Gastroesophageal sphincter (tissue), 4 donors: ENCODE data around the gene NUDT14. TPM values are rescaled to one million over a fixed set of nuclear protein-coding genes. Genes with fewer than 3 reads are reported as not detected.

Experiments
- ATAC-seq: fragments of 150-250 bp; one replicate; pipeline ENCODE4 v1.9.1; 2016; ENCODE audit warnings: mild to moderate bottlenecking, moderate library complexity
- H3K27ac ChIP-seq, 4 donors: fragments of 200-600 bp; sonication (generic) in 3 of 4; 1 replicate in 3 of 4; 2 replicates in 1 of 4; pipeline ENCODE4 v1.5.1; 2016 to 2019
- H3K27me3 ChIP-seq: fragments of 200-600 bp; sonication (generic); one replicate; pipeline ENCODE4 v1.5.1; 2019
- H3K36me3 ChIP-seq, 2 donors: fragments of 200-600 bp; sonication (generic); one replicate each; pipeline ENCODE4 v1.5.1; 2019; ENCODE audit warnings: control low read depth in 1 of 2
- H3K4me1 ChIP-seq, 3 donors: fragments of 200-600 bp; sonication (generic); 1 replicate in 2 of 3; 2 replicates in 1 of 3; pipeline ENCODE4 v1.5.1; 2016 to 2019; ENCODE audit warnings: control low read depth in 2 of 3
- H3K4me3 ChIP-seq, 2 donors: fragments of 200-600 bp; sonication (generic); one replicate each; pipeline ENCODE4 v1.5.1; 2019; ENCODE audit warnings: mild to moderate bottlenecking in 1 of 2, moderate library complexity in 1 of 2
- H3K9me3 ChIP-seq, 3 donors: fragments of 200-600 bp; sonication (generic); one replicate each; pipeline ENCODE4 v1.5.1; 2017 to 2019; ENCODE audit warnings: control low read depth in 2 of 3
- EP300 ChIP-seq: sonication (generic); formaldehyde crosslinking; IDR thresholded peaks from one replicate; pipeline ENCODE4 v1.6.1; 2017; ENCODE audit warnings: antibody characterized with exemption, mild to moderate bottlenecking
- POLR2A ChIP-seq, 2 donors: fragments of 450-650 bp; IDR thresholded peaks; one replicate each; pipeline ENCODE4 v1.6.1; 2017; ENCODE audit warnings: antibody characterized with exemption in 2 of 2, mild to moderate bottlenecking in 2 of 2, moderate library complexity in 1 of 2
- POLR2AphosphoS5 ChIP-seq: sonication (generic); formaldehyde crosslinking; IDR thresholded peaks from one replicate; pipeline ENCODE4 v1.6.1; 2017; ENCODE audit warnings: antibody characterized with exemption
- WGBS, 2 donors: methylation state at CpG; one replicate each; pipeline ENCODE4 v1.1.5; 2018; ENCODE audit warnings: low coverage in 1 of 2; 5-methylcytosine and 5-hydroxymethylcytosine counted together
- total RNA-seq, 4 donors: library from RNA; depleted of rRNA; stranded (reverse); fragments of >200 nt; gene quantifications; one replicate each; pipeline ENCODE4 v1.1.0, GENCODE V29; 2016
- TF ChIP-seq, protein P1 (sequence below), 4 experiments: fragments of 200-600 bp in 2 of 4; fragments of 450-650 bp in 2 of 4; sonication (generic) in 1 of 4; IDR thresholded peaks; one replicate each; pipeline ENCODE4 v1.5.1; 2017 to 2019; ENCODE audit warnings: antibody characterized with exemption in 4 of 4, mild to moderate bottlenecking in 2 of 4, moderate library complexity in 2 of 4

Gene NUDT14
- total RNA-seq, 4 donors from 2014 or later, result 3.4 to 8.4 (median 4.6) TPM

DNA sequence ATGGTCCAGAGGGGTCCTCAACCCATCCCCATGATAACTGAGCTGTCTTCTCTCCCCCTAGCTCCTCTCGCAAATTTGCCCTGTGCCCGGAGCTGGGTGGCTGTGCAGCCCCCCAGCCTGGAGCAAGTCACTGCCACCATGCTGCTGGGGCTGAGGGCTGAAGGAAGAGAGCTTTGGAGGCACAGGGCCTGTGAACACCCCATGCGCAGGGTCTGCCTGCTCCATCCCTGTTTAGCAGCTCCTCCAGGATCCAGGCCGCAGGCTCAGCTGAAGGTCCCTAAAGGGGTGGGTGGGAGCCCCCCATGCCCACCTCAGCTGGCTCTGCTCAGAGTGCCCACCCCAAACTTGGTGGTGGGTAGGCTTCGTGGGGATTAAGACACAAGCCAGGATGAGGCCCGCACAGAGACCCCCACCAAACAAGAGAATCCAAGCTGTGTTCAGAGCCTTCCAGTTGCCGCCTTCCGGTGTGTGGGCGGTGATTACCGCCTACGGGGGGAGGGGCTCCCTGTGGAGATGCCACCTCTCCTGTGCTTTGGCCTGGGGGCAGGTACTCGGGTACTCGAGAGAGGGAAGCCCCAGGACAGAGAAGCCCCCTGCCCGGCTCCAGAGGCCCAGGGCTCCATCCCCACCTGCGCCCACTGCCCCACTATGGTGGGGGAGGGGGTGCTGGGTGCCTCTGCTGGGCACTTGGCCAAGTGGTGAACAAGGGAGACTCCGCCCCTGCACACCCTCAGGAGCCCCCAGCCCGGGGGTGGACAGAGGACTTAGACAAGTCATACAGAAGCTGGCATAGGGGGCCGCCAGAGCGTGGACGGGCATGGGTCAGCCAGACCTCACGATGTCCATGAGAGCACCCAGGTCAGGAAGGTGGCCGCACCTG lies 11.1 kb downstream of the NUDT14 start:
- 40 to 90% methylated on average over 3 to 4 of the region's 22 CpGs for WGBS, 2 donors
- TF ChIP-seq POLR2A (IDR thresholded peaks at IDR 0.05) (no peak), POLR2AphosphoS5 (no peak), EP300 (no peak)
- TF ChIP-seq, protein P1, sequence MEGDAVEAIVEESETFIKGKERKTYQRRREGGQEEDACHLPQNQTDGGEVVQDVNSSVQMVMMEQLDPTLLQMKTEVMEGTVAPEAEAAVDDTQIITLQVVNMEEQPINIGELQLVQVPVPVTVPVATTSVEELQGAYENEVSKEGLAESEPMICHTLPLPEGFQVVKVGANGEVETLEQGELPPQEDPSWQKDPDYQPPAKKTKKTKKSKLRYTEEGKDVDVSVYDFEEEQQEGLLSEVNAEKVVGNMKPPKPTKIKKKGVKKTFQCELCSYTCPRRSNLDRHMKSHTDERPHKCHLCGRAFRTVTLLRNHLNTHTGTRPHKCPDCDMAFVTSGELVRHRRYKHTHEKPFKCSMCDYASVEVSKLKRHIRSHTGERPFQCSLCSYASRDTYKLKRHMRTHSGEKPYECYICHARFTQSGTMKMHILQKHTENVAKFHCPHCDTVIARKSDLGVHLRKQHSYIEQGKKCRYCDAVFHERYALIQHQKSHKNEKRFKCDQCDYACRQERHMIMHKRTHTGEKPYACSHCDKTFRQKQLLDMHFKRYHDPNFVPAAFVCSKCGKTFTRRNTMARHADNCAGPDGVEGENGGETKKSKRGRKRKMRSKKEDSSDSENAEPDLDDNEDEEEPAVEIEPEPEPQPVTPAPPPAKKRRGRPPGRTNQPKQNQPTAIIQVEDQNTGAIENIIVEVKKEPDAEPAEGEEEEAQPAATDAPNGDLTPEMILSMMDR (IDR thresholded peaks at IDR 0.05), result no peak
- peaks cover 0 to 46% (median 16%) of the 10 kb centered on the region in 3 donors for H3K4me1 ChIP-seq
- no peak for ATAC-seq
- no peak overlapping the region for H3K4me3 ChIP-seq
- peak overlapping the region in 1 of 4 donors; percentile 60 for H3K27ac ChIP-seq
- peaks cover 50% of the 10 kb centered on the region for H3K27me3 ChIP-seq
- no peaks in the 10 kb centered on the region for H3K9me3 ChIP-seq
- H3K36me3 ChIP-seq, result no peaks in the 10 kb centered on the region

DNA sequence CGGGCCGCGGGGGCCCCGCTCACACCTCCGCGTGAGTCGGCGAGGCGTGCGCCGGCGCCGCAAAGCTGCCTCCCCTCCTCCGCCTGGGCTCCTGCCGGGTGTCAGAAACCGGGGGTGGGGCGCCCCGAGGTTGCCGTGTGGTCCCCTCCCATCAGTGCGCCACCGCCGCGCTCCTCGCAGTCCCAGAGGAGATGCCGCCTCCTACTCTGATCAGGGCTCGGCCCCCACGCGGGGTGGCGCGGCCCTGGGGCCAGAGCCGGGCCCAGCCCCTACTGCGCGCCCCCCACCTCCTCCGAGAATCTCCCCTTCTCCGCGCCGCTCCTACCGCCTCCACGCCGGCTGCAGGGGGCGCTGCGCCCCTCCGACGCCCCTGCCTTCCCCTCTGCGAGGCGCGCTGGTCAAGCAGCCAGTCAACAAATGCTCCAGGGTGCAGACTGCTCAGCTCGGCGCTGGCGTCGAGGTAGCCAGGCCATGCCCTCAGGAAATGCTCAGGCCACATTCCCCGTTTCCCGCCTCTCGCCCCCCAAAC lies 12.1 kb downstream of the NUDT14 start:
- WGBS, 2 donors, result no CpG with 5 or more reads among the region's 54 CpGs
- peaks cover 50% of the 10 kb centered on the region for H3K27me3 ChIP-seq
- ATAC-seq, result no peak
- peaks cover 0 to 46% (median 16%) of the 10 kb centered on the region in 3 donors for H3K4me1 ChIP-seq
- no peaks in the 10 kb centered on the region for H3K36me3 ChIP-seq
- no peaks in the 10 kb centered on the region for H3K9me3 ChIP-seq
- peak overlapping the region in 1 of 2 donors; percentile 54 for H3K4me3 ChIP-seq
- peak overlapping the region in 2 of 4 donors; percentile 60 to 62 for H3K27ac ChIP-seq
- TF ChIP-seq POLR2A (IDR thresholded peaks at IDR 0.05), result no peak
- TF ChIP-seq, protein P1 (IDR thresholded peaks at IDR 0.05), result peak in 3 of 4 experiments; percentile 8 to 55 (median 16)

DNA sequence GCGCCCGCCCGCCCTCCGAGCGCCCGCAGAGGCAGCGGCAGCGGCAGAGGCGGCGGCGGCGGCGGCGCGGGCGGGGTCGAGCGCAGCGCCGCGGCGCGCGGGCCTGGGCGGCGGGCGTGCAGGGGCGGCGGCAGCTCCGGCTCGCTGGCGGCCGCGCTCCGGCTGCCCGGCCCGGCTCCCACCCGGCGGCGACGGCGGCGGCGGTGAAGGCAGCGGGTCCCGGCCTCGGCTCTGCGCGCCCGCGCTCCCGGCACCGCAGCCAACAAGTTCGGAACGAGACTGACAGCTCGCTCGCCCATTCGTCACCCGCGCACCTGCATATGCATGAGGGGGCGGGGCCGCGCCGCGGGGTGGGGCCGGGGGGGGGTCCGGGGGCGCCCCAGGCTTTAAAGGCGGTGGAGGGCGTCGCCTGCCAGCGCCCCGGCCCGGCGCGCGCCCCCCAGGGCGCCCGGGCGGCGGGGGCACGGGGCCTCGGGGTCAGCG lies 12.6 kb downstream of the NUDT14 start, which contains the start of gene JAG2:
Gene JAG2 (minus strand): TSS at position 281 of the 483 bp plus-strand sequence. CDS start 356 bp downstream, outside the sequence.
- peaks cover 55% of the 10 kb centered on the region for H3K27me3 ChIP-seq
- TF ChIP-seq POLR2A (IDR thresholded peaks at IDR 0.05) (no peak), EP300 (no peak), POLR2AphosphoS5 (no peak)
- TF ChIP-seq, protein P1 (IDR thresholded peaks at IDR 0.05), result no peak
- peak; percentile 39 for ATAC-seq
- no peaks in the 10 kb centered on the region for H3K36me3 ChIP-seq
- no CpG with 5 or more reads among the region's 84 CpGs for WGBS, 2 donors
- H3K4me3 ChIP-seq, result peak within 1 kb of the TSS; percentile 21 to 54
- peaks cover 0 to 46% (median 16%) of the 10 kb centered on the region in 3 donors for H3K4me1 ChIP-seq
- peak within 1 kb of the TSS in 2 of 4 donors; percentile 60 to 64 for H3K27ac ChIP-seq
- no peaks in the 10 kb centered on the region for H3K9me3 ChIP-seq

DNA sequence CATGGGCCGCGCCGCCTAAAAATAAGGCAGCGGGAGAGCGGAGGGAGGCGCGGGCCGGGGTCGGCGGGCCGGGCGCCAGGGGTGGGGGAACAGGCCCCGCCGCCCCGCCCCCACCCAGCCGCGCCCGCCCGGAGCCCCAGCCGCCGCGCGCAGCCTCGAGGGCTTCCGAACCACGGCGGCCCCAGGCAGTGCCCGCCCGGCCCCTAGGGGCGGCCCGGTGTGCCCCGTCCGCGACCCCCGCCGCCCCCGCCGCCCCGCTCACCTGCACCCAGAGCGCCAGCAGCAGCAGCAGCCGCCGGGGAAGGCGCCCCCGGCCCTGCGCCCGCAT lies 13.1 kb downstream of the NUDT14 start:
- no CpG with 5 or more reads among the region's 46 CpGs for WGBS, 2 donors
- TF ChIP-seq, protein P1 (IDR thresholded peaks at IDR 0.05), result no peak
- no peak for TF ChIP-seq EP300
- TF ChIP-seq POLR2AphosphoS5, result no peak
- TF ChIP-seq POLR2A (IDR thresholded peaks at IDR 0.05), result no peak
- Histone ChIP-seq H3K27me3 (peaks cover 56% of the 10 kb centered on the region), H3K27ac (peak overlapping the region in 2 of 4 donors; percentile 40 to 64), H3K36me3 (no peaks in the 10 kb centered on the region), H3K4me3 (peak overlapping the region in 1 of 2 donors; percentile 54), H3K4me1 (peaks cover 0 to 46% (median 16%) of the 10 kb centered on the region in 3 donors), H3K9me3 (no peaks in the 10 kb centered on the region)
- ATAC-seq, result no peak
